ENCODE data around the gene ALDH2.
"Not testable (repeated sequence)": the region's sequence is repeated elsewhere in the genome, so short reads cannot be mapped to it uniquely, and the experiment has no call there.

Gene ALDH2

GRCh38 chr12:111733340-111733915, 33.3 kb upstream of the ALDH2 start:
- no peak for TF ChIP-seq CTCF (IDR thresholded peaks at IDR 0.05; ENCODE audit: low read depth, low read length, missing control alignments)
- DNase-seq (ENCODE audit: low read depth): no peak
- in situ Hi-C loops (cut with HindIII; ENCODE audit: low sequenced_read_pairs): no loop called here
- H3K4me3 ChIP-seq (ENCODE audit: low read depth, low read length): no peak overlapping the region

DNA sequence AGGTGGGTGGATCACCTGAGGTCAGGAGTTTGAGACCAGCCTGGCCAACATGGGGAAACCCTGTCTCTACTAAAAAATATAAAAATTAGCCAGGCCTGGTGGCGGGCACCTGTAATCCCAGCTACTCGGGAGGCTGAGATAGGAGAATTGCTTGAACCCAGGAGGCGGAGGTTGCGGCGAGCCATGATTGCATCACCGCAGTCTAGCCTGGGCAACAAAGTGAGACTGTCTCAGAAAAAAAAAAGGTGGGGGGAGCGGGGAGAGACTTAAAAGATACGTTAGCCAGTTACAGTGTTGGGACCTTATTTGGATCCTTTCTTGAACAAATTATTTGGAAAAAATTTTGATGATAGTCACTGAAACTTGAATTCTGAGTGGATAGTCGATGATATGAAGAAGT, 27.2 kb upstream of the ALDH2 start:
- in situ Hi-C loops (cut with HindIII; ENCODE audit: low sequenced_read_pairs); H3K4me3 ChIP-seq (ENCODE audit: low read depth, low read length); DNase-seq (ENCODE audit: low read depth): not testable (repeated sequence)

- H3K4me3 ChIP-seq (ENCODE audit: low read depth, low read length): no peak overlapping the region
- DNase-seq (ENCODE audit: low read depth): no peak
- in situ Hi-C loops (cut with HindIII; ENCODE audit: low sequenced_read_pairs): no loop called here
- no peak for TF ChIP-seq CTCF (IDR thresholded peaks at IDR 0.05; ENCODE audit: low read depth, low read length, missing control alignments)
Observed at GRCh38 chr12:111741235-111741812, 25.4 kb upstream of the ALDH2 start.

DNA sequence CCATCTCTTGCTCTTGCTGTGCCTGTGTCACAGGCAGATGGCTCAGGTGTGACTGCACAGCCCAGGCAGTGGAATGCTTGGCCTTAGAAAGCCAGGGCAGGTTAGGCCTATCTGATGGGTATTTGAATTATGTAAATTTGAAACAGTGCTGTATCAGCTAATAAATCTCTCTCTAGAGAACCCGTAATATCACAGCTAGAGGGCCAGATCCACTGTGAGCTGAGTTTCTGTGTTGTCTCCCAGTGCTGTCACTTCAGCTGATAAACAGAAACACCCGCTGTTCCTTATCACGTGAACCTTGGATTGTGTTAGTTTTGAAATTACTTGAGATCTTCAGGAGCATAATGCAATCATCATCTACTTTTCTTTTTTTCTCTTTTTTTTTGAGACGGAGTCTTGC, 21.5 kb upstream of the ALDH2 start:
- no peak for DNase-seq (ENCODE audit: low read depth)
- in situ Hi-C loops (cut with HindIII; ENCODE audit: low sequenced_read_pairs): no loop called here
- no peak overlapping the region for H3K4me3 ChIP-seq (ENCODE audit: low read depth, low read length)
- TF ChIP-seq CTCF (IDR thresholded peaks at IDR 0.05; ENCODE audit: low read depth, low read length, missing control alignments): no peak

DNA sequence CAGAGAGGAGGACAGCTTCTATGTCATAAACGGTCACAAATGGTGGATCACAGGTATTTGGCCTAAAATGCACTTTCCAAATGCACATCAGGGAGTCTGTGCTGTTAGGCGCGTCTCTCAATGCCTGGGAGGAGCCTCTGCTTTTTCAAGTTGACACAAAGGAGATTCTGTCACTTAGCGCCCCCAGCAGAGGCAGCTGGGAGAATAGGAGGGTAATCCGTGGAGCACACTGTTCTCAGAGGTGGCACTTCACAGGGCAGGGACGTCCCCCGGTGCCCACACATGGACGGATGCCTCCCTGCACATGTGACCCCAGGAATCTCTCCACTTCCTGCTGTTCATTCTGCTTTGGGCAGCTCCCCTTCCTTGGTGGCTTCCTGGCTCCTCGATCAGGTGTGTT, 19.4 kb upstream of the ALDH2 start:
- in situ Hi-C loops (cut with HindIII; ENCODE audit: low sequenced_read_pairs): no loop called here
- TF ChIP-seq CTCF (IDR thresholded peaks at IDR 0.05; ENCODE audit: low read depth, low read length, missing control alignments): no peak
- DNase-seq (ENCODE audit: low read depth): no peak
- H3K4me3 ChIP-seq (ENCODE audit: low read depth, low read length): no peak overlapping the region

GRCh38 chr12:111748151-111748672, 18.5 kb upstream of the ALDH2 start:
- H3K4me3 ChIP-seq (ENCODE audit: low read depth, low read length): no peak overlapping the region
- DNase-seq (ENCODE audit: low read depth): no peak
- TF ChIP-seq CTCF (IDR thresholded peaks at IDR 0.05; ENCODE audit: low read depth, low read length, missing control alignments): no peak
- in situ Hi-C loops (cut with HindIII; ENCODE audit: low sequenced_read_pairs): no loop called here

- in situ Hi-C loops (cut with HindIII; ENCODE audit: low sequenced_read_pairs): no loop called here
- TF ChIP-seq CTCF (IDR thresholded peaks at IDR 0.05; ENCODE audit: low read depth, low read length, missing control alignments): no peak
- no peak for DNase-seq (ENCODE audit: low read depth)
- no peak overlapping the region for H3K4me3 ChIP-seq (ENCODE audit: low read depth, low read length)
Observed at GRCh38 chr12:111748867-111749266, 17.9 kb upstream of the ALDH2 start.
